Gastrocnemius medialis (tissue), 4 donors: Measurements from ENCODE around the gene SPTBN5.

ENCODE experiments used
- POLR2A ChIP-seq, 2 donors: fragments of 450-650 bp; IDR thresholded peaks; one replicate each; pipeline ENCODE4 v1.6.1; 2017; ENCODE audit warnings: antibody characterized with exemption in 2 of 2, mild to moderate bottlenecking in 2 of 2, moderate library complexity in 2 of 2
- TF ChIP-seq, protein P1 (sequence below), 5 experiments: fragments of 450-650 bp in 3 of 5; fragments of 200-600 bp in 2 of 5; sonication (generic) in 2 of 5; IDR thresholded peaks in 4 of 5; conservative IDR thresholded peaks in 1 of 5; 1 replicate in 4 of 5; 2 replicates in 1 of 5; pipeline ENCODE4 v1.5.1; 2016 to 2019; ENCODE audit warnings: antibody characterized with exemption in 5 of 5, mild to moderate bottlenecking in 3 of 5, moderate library complexity in 3 of 5

DNA sequence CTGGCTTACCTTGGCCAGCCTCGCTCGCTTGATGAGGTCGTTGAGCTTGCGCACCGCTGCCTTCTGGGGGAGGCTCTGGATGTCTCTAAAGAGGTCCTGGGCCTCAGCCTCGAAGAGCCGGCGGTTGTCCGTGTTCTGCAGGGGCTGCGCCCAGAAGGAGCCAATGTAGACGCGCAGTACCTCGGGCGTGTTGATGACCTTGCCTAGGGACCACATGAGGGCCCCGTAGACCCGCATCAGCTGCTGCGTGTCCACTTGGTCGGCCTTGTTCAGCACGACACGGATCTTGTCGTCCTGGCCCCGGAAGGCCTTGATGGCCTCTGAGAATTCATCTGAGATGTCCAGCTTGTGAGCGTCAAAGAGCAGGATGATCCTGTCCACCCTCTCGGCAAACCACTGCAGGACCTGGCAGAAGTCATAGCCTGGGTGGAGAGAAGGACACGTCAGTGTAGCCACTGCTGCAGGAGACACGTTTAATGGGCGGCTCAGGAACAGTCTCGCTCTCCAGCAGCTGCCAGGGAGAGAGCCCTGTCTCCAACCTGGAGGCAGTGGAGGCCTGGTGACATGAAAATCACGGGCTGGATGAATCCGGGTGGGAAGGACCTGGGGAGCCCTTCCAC, 25.5 kb upstream of the SPTBN5 start:
- TF ChIP-seq, protein P1, sequence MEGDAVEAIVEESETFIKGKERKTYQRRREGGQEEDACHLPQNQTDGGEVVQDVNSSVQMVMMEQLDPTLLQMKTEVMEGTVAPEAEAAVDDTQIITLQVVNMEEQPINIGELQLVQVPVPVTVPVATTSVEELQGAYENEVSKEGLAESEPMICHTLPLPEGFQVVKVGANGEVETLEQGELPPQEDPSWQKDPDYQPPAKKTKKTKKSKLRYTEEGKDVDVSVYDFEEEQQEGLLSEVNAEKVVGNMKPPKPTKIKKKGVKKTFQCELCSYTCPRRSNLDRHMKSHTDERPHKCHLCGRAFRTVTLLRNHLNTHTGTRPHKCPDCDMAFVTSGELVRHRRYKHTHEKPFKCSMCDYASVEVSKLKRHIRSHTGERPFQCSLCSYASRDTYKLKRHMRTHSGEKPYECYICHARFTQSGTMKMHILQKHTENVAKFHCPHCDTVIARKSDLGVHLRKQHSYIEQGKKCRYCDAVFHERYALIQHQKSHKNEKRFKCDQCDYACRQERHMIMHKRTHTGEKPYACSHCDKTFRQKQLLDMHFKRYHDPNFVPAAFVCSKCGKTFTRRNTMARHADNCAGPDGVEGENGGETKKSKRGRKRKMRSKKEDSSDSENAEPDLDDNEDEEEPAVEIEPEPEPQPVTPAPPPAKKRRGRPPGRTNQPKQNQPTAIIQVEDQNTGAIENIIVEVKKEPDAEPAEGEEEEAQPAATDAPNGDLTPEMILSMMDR (IDR thresholded peaks at IDR 0.05 in 4 of 5, conservative IDR thresholded peaks at IDR 0.05 in 1 of 5), result no peak
- no peak for TF ChIP-seq POLR2A (IDR thresholded peaks at IDR 0.05)
